NCI-H128 (cell line): ENCODE results near the gene SMC6.

ENCODE experiments used
- DNase-seq: peaks from one replicate; lab custom pipeline; 2025; ENCODE audit not compliant: unreplicated experiment; lab: John Stamatoyannopoulos, UW

SMC6 gene

GRCh38 chr2:17652681-17653394 lies 100.8 kb downstream of the SMC6 start:
- no peak for DNase-seq

GRCh38 chr2:17649026-17649425 lies 104.6 kb downstream of the SMC6 start:
- no peak for DNase-seq

GRCh38 chr2:17648581-17648980 lies 105.0 kb downstream of the SMC6 start:
- DNase-seq = no peak

GRCh38 chr2:17646838-17647701 lies 106.5 kb downstream of the SMC6 start:
- no peak for DNase-seq

- peak; percentile 32 for DNase-seq
Observed at GRCh38 chr2:17646081-17646554, 107.5 kb downstream of the SMC6 start.

- DNase-seq = no peak
Observed at GRCh38 chr2:17644997-17645720, 108.5 kb downstream of the SMC6 start.

GRCh38 chr2:17643031-17643615 lies 110.5 kb downstream of the SMC6 start:
- DNase-seq = no peak

GRCh38 chr2:17640406-17640805 lies 113.2 kb downstream of the SMC6 start:
- DNase-seq = no peak

GRCh38 chr2:17638196-17638743 lies 115.3 kb downstream of the SMC6 start:
- no peak for DNase-seq

GRCh38 chr2:17637131-17637906 lies 116.3 kb downstream of the SMC6 start:
- DNase-seq = no peak

GRCh38 chr2:17636257-17636656 lies 117.4 kb downstream of the SMC6 start:
- no peak for DNase-seq

- DNase-seq = peak; percentile 41
Observed at GRCh38 chr2:17634997-17635396, 118.6 kb downstream of the SMC6 start.

- DNase-seq = no peak
Observed at GRCh38 chr2:17630089-17630488, 123.5 kb downstream of the SMC6 start.

GRCh38 chr2:17628349-17629261 lies 125.0 kb downstream of the SMC6 start:
- DNase-seq = no peak

GRCh38 chr2:17627434-17627833 lies 126.2 kb downstream of the SMC6 start:
- no peak for DNase-seq

- DNase-seq = no peak
Observed at GRCh38 chr2:17626986-17627385, 126.6 kb downstream of the SMC6 start.

- DNase-seq = no peak
Observed at GRCh38 chr2:17625446-17625845, 128.2 kb downstream of the SMC6 start.

- DNase-seq = no peak
Observed at GRCh38 chr2:17621781-17622180, 131.8 kb downstream of the SMC6 start.

GRCh38 chr2:17620841-17621240 lies 132.8 kb downstream of the SMC6 start:
- no peak for DNase-seq
